AG09319 (cell line): ENCODE results near the gene CNTNAP5.

Source experiments
- DNase-seq: peaks from one replicate; pipeline ENCODE4 v3.0.0-alpha.2; 2010; ENCODE audit warnings: low read depth; ENCODE audit errors: extremely low read depth
- TF ChIP-seq, protein P1 (sequence below): IDR thresholded peaks from 2 replicates; pipeline ENCODE4 v1.5.1; 2011; ENCODE audit warnings: low read depth, mild to moderate bottlenecking, inconsistent platforms, low read length, moderate library complexity

Gene CNTNAP5

GRCh38 chr2:124530203-124530602, 505.1 kb downstream of the CNTNAP5 start:
- TF ChIP-seq, protein P1, sequence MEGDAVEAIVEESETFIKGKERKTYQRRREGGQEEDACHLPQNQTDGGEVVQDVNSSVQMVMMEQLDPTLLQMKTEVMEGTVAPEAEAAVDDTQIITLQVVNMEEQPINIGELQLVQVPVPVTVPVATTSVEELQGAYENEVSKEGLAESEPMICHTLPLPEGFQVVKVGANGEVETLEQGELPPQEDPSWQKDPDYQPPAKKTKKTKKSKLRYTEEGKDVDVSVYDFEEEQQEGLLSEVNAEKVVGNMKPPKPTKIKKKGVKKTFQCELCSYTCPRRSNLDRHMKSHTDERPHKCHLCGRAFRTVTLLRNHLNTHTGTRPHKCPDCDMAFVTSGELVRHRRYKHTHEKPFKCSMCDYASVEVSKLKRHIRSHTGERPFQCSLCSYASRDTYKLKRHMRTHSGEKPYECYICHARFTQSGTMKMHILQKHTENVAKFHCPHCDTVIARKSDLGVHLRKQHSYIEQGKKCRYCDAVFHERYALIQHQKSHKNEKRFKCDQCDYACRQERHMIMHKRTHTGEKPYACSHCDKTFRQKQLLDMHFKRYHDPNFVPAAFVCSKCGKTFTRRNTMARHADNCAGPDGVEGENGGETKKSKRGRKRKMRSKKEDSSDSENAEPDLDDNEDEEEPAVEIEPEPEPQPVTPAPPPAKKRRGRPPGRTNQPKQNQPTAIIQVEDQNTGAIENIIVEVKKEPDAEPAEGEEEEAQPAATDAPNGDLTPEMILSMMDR: no peak
- DNase-seq: no peak

DNA sequence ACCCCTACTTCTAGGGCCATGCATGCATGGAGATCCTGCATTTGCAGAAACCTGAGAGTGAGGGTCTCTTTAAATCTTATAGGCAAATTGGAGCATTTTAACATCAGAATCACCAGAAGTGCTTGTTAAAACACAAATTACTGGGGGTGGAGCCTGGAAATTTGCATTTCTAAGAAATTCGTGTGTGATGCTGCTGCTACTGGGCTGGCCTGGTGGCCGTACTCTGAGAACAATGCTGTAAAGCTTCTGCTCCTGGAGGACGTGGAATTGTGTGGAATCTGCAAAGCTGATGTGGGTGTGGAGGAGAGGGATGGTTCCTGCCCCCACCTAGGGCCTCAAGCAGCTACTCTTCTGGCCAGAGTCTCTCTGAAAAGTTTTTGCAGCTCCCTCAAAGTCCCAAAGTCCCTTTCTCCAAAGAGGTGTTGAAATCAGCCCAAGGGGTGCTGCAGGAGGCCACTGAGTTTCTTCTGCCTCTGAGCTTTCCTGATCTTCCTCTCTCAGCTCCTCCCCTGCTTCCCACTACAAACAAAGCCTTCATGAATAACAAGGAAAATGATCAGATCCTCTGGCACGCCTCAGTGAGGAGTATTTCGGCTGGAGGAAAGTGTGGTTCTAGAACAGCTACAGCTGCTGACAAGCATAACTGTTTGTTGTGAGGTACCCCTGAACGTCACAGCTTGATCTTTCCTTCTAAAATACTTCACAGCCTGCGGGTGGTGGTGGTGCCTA, 508.3 kb downstream of the CNTNAP5 start:
- DNase-seq: no peak
- TF ChIP-seq, protein P1: no peak

DNA sequence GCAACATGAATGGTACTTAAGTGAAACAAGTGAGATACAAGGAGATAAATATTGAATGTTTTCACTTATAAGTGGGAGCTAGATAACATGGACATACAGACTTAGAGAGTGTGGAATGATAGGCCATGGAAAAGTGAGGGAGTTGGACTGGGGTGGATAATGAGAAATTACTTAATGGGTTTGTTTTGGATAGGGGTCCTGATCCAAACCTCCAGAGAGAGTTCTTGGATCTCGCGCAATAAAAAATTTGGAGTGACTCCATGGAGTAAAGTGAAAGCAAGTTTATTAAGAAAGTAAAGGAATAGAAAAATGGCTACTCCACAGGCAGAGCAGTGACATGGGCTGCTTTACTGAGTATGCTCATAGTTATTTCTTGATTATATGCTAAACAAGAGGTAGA, 508.9 kb downstream of the CNTNAP5 start:
- DNase-seq: no peak
- TF ChIP-seq, protein P1: no peak

GRCh38 chr2:124535816-124536215, 510.7 kb downstream of the CNTNAP5 start:
- DNase-seq: no peak
- TF ChIP-seq, protein P1: no peak

DNA sequence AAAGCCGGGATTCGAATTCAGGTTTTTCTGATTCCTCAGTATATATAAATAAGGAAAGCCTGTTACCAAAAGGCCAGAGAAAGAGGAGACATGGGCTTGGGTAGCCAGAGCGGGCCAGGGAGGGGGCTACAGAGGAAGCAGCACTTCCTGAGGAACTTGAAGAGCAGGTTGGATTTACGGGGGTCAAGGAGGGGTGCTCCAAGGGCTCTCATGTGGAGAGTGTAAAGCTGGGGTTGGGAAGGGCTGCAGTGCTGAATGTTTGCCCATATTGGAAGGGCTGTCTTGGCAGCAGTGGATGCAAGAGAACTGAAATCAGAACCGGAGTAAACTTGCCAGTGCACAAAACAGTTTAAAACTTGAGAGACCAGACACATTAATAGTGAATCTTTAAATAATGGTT, 511.5 kb downstream of the CNTNAP5 start:
- TF ChIP-seq, protein P1: no peak
- no peak for DNase-seq

DNA sequence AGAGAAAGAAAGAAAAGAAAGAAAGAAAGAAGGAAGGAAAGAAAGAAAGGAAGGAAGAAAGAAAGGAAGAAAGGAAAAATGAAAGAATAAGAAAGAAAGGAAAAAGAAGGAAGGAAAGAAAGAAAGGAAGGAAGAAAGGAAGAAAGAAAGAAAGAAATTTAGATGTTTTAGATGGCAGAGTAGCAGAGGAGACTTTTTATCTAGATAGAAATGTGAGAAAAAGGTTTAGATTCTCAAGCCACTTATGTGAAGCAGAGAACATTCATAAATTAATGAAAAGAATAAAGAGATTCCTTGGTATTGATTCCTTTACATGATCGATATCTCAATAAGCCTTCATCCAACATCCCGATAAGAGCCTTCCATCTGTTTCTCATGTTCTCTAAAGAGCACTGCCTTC, 513.5 kb downstream of the CNTNAP5 start:
- TF ChIP-seq, protein P1: no peak
- DNase-seq: no peak

GRCh38 chr2:124540805-124541204, 515.7 kb downstream of the CNTNAP5 start:
- TF ChIP-seq, protein P1: no peak
- no peak for DNase-seq
